LNCAP (cell line): ENCODE results near the gene SLC38A10.

Source experiments
- CTCF ChIP-seq: fragments of 450-650 bp; IDR thresholded peaks from 2 replicates; pipeline ENCODE4 v1.5.1; 2017; ENCODE audit warnings: mild to moderate bottlenecking

Gene SLC38A10

DNA sequence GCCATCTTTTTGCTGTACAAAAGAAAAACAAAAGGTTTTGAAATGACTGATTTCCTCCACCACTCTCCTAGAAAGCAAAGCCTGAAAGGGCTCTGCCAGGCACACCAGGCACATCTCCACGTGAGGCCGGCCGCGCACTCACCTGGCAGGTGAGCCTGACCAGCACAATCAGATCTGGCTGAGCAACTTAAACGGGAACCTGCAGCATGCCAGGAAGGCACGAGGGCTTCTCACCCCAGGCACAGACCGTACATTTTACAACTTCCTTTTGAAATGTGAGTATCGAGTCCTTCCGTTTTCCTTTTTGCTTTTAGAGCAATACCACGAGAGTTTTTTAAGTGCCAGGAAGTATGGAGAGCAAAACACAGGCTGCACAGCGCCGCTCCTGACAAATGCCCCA, 22.5 kb downstream of the SLC38A10 start:
- TF ChIP-seq CTCF, result no peak

DNA sequence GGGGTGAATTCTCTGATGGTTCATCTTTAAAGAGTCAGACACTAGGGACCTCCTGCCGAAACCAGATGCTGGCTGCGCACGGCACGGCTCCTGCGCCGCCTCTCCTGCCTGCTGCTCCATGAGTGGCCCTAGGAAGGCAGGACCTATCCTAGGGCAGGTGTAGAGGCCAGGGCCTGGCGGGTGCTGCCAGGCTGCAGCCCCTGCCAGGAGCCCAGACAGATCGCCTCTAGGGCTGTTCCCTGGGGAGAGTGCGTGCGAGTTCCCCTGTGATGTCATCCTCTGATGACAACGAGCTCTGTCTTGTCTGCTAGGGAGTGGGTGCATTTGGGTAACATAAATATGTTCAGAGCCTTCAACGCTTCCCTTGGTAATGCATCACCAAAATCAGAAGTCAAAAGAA, 23.9 kb downstream of the SLC38A10 start:
- no peak for TF ChIP-seq CTCF

- no peak for TF ChIP-seq CTCF
These were observed 24.8 kb downstream of the SLC38A10 start for GRCh38 chr17:81270279-81270678.

DNA sequence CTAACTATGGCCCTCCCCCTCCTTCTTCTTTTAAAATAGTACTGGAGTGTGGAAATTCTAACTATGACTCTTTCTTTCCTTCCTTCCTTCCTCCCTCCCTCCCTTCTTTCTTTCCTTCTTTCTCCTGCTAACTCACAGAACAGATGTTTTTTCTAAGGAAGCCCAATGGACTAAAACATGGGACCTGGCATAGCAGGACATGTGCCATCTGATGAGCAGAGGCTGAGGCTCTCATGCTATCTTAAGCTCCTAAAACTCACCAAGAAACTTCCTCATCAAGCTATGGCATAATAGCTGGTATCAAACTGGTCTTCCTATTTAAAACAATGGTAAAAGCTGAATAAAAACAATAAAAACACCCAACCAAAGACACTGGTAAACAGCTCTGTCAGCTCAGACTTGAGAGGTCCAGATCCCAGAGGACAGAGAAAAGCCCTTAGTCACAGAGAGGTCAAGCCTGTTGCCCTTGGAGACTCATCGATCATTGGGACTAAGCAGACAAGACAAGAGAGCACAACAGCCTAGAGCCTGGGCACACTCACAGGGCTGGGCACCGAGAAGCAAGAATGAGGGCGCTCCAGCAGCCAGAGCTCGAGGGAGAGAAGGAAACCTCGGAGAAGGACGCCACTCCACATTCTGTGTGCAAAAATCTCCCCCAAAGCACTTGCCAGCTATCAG, 27.6 kb downstream of the SLC38A10 start:
- TF ChIP-seq CTCF, result no peak

GRCh38 chr17:81265576-81265975, 29.5 kb downstream of the SLC38A10 start:
- no peak for TF ChIP-seq CTCF

- no peak for TF ChIP-seq CTCF
These were observed 30.5 kb downstream of the SLC38A10 start for GRCh38 chr17:81264640-81265039.

DNA sequence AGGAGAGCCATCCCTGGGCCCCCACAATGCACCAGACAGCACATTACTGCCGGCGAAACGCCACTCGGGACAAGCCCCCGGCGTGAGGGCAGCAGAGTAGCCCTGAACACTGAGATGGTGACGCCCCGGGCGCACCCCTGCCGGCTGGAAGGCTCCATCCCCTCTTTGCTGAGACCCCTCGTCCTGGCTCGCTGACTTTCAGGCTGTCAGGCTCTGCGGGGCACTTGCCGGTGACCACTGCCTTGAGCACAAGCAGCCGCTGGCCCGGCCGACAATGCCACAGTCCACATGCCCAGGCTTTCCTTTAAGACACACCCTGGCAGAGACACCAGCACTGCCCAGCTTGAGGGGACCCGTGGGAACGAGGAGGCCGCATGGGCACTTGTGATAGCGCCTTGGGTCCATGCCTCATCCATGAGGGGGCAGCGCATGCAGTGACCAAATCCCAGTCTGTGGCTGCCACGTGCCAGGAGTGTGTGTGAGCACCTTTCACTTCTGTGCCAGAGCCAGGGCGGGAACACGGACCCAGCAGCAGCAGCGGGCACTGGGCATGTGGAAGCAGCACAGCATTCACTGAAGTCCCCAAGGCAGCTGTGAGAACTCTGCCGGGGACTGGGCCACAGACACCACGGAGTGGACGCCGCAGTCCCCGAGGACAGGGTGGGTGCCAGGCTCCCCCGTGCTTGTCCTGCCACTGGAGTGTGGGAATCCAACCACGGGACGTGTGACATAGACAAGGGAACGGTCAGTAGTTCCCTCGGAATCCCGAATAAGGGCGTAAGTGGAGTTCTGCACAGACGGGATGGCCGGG, 31.5 kb downstream of the SLC38A10 start:
- no peak for TF ChIP-seq CTCF
